NCI-H187 (cell line): Measurements from ENCODE around the gene TNNT2.

Source experiments
- DNase-seq, 2 experiments: peaks; one replicate each; lab custom pipeline; 2025; lab: John Stamatoyannopoulos, UW

TNNT2 gene

GRCh38 chr1:201334325-201335173 is 42.9 kb downstream of the TNNT2 start:
- DNase-seq = no peak

DNA sequence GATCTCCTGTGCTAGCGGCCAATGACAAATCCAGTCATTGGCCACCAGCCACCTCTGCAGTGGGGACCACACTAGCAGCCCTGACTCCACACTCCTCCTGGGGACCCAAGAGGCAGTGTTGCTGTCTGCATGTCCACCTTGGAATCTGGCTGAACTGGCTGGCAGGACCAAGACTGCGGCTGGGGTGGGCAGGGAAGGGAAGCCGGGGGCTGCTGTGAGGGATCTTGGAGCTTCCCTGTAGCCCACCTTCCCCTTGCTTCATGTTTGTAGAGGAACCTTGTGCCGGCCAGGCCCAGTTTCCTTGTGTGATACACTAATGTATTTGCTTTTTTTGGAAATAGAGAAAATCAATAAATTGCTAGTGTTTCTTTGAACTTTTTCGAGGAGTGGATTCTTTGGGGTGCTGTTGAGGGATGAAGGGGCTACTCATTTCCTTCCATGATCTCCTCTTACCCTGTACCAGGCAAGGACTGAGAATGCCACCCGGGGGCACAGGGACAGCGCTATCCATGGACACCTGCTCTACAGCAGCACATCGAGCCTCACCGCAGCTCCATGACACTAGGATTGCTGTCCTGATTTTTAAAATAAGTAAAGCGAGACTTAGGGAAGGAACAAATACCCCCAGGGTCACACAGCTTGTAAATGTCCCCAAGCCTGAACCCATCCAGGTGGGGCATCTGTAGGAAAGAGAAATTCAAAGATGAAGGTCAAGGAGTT is 44.7 kb downstream of the TNNT2 start:
- DNase-seq = no peak

DNA sequence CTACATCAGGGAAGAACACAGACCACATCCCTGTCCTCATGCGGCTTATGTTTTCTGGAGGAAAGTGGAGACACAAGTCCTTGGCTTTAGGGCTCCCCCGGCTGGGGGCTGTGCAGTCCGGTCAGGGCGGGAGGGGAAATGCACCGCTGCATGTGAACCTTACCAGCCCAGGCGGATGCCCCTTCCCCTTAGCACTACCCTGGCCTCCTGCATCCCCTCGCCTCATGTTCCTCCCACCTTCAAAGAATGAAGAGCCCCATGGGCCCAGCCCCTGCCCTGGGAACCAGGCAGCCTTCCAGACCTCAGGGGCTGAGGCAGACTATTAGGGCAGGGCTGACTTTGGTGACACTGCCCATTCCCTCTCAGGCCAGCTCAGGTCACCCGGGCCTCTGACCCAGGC is 45.5 kb downstream of the TNNT2 start:
- no peak for DNase-seq

- no peak for DNase-seq
Observed at GRCh38 chr1:201331166-201331565, 46.3 kb downstream of the TNNT2 start.

- no peak for DNase-seq
Observed at GRCh38 chr1:201330541-201330940, 46.9 kb downstream of the TNNT2 start.

DNA sequence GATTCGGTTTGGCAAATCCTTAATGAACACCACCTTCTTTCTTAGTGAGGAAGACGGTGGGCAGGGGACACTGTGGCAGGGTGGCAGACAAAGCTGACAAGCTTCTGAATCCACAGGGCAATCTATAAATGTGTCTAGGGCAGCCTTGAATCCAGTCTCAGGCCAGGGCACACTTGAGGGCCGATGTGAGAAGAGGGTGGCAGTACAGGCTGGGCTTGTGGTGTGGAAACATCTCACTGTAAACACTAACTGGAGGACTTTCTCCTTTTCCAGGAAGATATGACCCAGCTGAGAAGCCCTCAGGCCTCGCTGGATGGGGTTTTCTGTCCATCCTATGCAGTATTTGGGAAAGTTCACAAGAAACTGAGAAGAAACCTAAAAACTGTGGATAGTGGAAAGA is 47.7 kb downstream of the TNNT2 start:
- no peak for DNase-seq

DNA sequence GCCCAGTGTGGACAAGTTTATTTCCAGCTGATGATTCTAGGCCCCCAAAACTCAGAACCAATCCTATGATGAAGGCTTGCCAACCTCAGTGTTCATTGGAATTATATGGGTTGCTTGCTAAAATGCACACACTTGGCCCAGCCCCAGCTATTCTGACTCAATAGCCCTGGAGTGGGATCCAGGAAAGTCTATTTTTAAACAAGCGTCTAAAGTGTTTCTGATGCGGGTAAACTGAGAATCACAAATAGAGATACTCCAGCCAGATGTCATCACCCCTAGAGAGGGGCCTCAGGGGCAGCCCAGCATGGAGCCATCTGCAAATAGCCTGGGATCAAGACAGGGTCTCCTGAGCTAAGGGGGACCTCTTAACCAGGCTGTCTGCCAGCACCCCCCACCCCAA is 48.2 kb downstream of the TNNT2 start:
- no peak for DNase-seq

DNA sequence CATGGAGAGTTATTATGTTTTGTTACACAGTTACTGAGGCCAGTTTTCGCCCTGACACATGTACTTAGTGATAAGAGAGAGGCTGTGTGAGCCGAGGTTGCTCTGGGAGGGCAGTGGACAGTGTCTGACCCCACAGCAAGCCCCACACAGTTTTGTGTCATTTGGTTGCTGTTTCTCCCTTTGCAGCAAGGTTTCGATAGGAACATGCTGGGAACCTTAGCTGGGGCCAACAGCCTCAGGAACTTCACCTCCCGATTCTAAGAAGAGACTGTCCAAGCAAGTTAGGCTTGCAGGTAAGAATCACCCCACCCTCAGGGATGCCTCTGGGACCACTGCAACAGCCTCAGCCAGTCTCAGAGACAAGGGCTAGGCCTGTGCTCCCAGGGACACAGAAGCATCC is 48.9 kb downstream of the TNNT2 start:
- DNase-seq = no peak

- DNase-seq = no peak
Observed at GRCh38 chr1:201327687-201328240, 49.7 kb downstream of the TNNT2 start.

GRCh38 chr1:201326710-201327109 is 50.8 kb downstream of the TNNT2 start:
- DNase-seq = no peak

DNA sequence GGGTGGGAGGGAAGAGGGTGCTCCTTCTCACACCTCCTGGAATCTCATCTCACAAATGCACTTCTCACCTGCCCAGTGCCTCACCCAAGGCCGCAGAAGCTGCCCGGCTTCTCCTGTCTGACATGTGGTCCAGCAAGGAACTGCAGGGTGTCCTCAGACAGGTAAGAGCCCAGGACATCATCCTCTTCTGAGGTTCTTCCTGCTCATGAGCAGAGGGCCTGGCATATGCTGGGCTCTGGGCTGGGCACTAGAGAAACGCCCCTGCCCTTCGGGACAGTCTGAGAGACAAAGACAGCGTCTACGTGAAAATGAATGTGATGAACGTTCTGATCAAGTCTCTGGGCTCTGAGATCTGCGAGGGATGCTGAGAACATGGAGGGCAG is 51.8 kb downstream of the TNNT2 start:
- DNase-seq = no peak

DNA sequence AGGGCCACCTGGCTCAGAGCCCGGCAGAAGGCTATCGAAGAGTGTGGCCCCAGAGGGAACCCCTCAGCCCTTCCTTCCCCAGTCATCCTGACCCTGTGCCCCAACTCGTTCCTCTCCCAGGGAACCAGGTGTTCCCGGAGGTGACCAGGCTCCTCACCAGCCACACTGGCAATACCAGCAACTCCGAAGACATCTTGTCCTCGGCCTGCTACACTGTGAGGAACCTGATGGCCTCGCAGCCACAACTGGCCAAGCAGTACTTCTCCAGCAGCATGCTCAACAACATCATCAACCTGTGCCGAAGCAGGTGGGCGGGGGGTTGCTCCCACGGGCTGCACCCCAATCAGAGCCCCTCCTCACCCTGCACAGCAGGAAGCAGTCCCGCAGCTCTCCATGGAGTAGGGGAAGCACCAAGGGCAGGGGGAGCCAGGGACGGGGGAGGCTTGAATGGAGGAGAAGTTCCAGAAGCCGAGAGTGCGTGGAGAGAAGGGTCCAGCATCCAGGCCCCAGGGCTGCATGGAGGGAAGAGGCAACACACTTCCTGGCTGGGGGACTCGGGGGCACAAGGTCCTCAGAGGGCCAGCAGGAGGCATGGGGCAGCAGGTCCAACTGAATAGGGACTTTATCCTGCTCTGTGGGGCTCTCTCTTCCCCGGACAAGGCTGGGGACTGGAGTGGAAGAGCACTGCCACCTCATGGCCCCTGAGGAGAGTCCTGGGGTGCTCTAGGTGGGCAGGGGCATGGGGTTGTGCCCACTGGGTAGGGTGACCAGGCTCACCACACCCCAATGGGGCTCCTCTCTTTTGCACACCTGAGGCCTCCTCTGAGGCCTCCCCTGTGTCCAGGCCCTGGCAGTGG is 52.4 kb downstream of the TNNT2 start:
- DNase-seq = no peak

DNA sequence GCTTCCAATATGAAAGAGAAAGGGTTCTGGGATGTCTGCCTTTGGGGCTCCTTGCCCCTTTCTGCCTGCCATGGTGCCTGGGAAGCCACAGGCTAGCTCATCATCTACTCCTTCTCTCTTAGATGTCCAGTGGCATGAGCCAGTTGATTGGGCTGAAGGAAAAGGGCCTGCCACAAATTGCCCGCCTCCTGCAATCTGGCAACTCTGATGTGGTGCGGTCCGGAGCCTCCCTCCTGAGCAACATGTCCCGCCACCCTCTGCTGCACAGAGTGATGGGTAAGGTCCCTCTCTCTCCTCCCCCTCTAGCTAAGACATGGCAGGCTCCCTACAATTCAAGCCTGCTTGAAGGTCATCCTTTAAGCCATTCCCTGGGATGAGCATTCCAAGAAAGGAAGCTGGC is 53.2 kb downstream of the TNNT2 start:
- DNase-seq = no peak

DNA sequence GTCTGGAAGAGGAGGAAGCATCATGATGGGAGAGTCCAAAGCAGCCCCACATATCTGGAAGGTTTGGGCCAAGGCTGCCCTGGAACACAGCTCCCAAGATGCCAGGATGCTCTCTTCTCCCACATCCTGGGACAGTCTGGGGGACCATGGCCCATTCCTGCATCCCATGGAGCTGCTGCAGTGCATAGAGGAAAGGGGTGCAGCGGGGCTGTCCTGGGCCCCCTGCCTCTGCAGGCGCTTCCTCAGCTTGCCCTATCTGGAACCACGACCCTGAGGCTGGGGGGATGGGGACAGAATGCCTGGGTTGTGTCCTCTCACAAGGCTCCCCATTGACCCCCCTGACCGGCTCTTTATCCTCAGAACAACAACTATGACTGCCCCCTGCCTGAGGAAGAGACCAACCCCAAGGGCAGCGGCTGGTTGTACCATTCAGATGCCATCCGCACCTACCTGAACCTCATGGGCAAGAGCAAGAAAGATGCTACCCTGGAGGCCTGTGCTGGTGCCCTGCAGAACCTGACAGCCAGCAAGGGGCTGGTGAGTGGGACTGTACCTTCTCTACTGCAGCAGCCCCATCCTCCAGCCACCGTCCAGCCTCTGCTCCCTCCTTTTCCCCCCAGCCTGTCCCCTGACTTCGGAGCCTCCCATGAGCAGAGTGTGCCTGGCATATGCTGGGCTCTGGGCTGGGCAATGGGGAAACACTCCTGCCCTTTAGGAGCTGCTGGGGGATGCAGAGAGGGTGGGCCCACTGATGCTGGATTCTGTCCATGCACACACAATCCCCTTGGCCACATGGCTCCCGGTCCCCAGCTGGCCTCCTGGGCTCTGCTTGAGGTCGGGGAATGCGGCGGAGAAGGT is 54.6 kb downstream of the TNNT2 start:
- DNase-seq = no peak

GRCh38 chr1:201321826-201322390 is 55.6 kb downstream of the TNNT2 start:
- no peak for DNase-seq

DNA sequence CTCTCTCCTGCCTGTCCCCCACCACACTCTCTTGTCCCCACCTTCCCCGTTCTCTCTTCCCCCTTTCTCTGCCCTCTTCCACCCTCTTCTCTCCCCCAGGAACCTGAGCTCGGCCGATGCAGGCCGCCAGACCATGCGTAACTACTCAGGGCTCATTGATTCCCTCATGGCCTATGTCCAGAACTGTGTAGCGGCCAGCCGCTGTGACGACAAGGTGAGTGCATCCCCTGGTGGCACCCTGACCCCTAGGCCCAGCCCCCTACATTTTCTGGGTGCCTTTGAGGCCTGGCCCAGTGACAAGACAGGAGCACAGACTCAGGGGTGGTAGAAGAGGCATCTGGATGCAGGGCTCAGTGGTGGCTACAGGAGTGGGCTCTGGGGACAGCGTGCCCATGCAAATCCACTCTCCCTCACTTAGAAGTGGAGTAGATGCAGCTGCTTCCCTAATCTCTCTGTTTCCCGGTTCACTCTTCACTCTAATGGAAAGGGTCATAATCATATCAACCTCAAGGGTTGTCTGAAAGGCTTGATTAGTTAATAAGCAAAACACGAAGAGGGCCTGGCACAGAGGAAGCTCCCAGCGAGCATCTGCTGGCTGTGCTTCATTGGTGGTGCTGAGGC is 57.2 kb downstream of the TNNT2 start:
- no peak for DNase-seq

DNA sequence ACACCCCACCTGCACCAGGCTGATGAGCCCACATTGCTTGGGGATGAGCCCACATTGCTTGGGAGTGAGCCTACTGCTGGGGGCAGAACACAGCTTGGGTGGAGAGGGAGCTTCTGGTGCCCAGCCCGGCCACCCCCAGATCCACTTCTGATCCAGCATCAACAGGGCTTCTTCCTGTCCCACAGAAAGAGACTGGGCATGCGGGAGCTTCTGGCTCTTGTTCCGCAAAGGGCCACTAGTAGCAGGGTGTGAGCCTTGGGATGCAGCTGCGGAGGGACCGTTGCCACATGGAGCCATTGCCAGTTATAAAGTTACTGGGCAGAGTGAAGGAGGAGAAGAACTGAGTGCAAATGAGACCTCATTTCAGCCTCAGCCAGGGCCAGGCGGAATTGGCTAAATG is 57.8 kb downstream of the TNNT2 start:
- DNase-seq = no peak

GRCh38 chr1:201318504-201319340 is 58.8 kb downstream of the TNNT2 start:
- DNase-seq = no peak

DNA sequence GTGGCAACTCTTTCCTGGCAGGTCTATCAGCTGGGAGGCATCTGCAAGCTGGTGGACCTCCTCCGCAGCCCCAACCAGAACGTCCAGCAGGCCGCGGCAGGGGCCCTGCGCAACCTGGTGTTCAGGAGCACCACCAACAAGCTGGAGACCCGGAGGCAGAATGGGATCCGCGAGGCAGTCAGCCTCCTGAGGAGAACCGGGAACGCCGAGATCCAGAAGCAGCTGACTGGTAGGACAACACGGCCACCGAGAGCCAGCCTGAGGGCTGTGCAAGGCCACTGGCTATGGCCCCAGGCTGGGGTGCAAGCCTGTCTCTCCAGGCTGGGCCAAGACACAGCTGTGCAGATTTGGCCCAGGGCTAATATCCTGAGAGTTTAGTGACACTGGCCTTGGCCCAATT is 59.9 kb downstream of the TNNT2 start:
- DNase-seq = no peak

DNA sequence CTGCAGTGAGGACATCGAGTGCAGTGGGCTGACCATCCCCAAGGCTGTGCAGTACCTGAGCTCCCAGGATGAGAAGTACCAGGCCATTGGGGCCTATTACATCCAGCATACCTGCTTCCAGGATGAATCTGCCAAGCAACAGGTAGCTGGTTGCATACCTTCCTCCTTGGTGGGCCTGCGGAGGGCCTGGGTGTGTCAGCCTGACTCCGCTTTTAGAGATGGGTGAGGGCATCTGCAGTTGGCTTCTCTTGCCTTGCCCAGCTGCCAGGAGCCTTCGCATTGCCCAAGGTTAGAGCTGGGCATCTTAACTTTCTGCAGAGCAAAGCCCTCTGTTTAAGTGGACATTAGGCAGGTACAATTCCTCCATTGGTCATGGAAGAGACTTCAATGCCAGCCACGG is 60.9 kb downstream of the TNNT2 start:
- no peak for DNase-seq
